ENCODE measurements around the gene TET3.
"Not testable (repeated sequence)": the region's sequence is repeated elsewhere in the genome, so short reads cannot be mapped to it uniquely, and the experiment has no call there.

The TET3 gene
- 56.7 to 75.9 reads per million in 2 experiments for total RNA-seq

- peak; percentile 55 for DNase-seq (ENCODE audit: low read depth)
Measured at GRCh38 chr2:73984203-73984921, at the start of gene TET3. Gene TET3 (plus strand): TSS chr2:73984910. CDS start chr2:73986404, 1,494 bp downstream.

- no peak for DNase-seq (ENCODE audit: low read depth)
Measured at GRCh38 chr2:73935641-73936040, 49.1 kb upstream of the TET3 start.

GRCh38 chr2:73937103-73937885 lies 47.4 kb upstream of the TET3 start:
- no peak for DNase-seq (ENCODE audit: low read depth)

- no peak for DNase-seq (ENCODE audit: low read depth)
Measured at GRCh38 chr2:73937899-73938298, 46.8 kb upstream of the TET3 start.

- DNase-seq (ENCODE audit: low read depth), result no peak
Measured at GRCh38 chr2:73938718-73939352, 45.9 kb upstream of the TET3 start.

GRCh38 chr2:73939419-73939818 lies 45.3 kb upstream of the TET3 start:
- DNase-seq (ENCODE audit: low read depth), result no peak

GRCh38 chr2:73940066-73940465 lies 44.6 kb upstream of the TET3 start:
- not testable (repeated sequence) for DNase-seq (ENCODE audit: low read depth)

GRCh38 chr2:73942664-73943063 lies 42.0 kb upstream of the TET3 start:
- no peak for DNase-seq (ENCODE audit: low read depth)

- DNase-seq (ENCODE audit: low read depth), result no peak
Measured at GRCh38 chr2:73944714-73945113, 40.0 kb upstream of the TET3 start.

GRCh38 chr2:73946215-73946614 lies 38.5 kb upstream of the TET3 start:
- no peak for DNase-seq (ENCODE audit: low read depth)

GRCh38 chr2:73946666-73947065 lies 38.0 kb upstream of the TET3 start:
- no peak for DNase-seq (ENCODE audit: low read depth)

- no peak for DNase-seq (ENCODE audit: low read depth)
Measured at GRCh38 chr2:73947412-73948018, 37.2 kb upstream of the TET3 start.

- no peak for DNase-seq (ENCODE audit: low read depth)
Measured at GRCh38 chr2:73949802-73950201, 34.9 kb upstream of the TET3 start.

GRCh38 chr2:73952499-73953446 lies 31.9 kb upstream of the TET3 start:
- no peak for DNase-seq (ENCODE audit: low read depth)

- DNase-seq (ENCODE audit: low read depth), result no peak
Measured at GRCh38 chr2:73956218-73956865, 28.4 kb upstream of the TET3 start.

- DNase-seq (ENCODE audit: low read depth), result no peak
Measured at GRCh38 chr2:73961274-73961673, 23.4 kb upstream of the TET3 start.

- DNase-seq (ENCODE audit: low read depth), result no peak
Measured at GRCh38 chr2:73961823-73962615, 22.7 kb upstream of the TET3 start.

- no peak for DNase-seq (ENCODE audit: low read depth)
Measured at GRCh38 chr2:73962798-73963197, 21.9 kb upstream of the TET3 start.

- DNase-seq (ENCODE audit: low read depth), result no peak
Measured at GRCh38 chr2:73963385-73964120, 21.2 kb upstream of the TET3 start.

All from T follicular helper cell (primary cell).